ENCODE data around the gene FANCD2. TPM values are rescaled to one million over a fixed set of nuclear protein-coding genes. Genes with fewer than 3 reads are reported as not detected.
"Not testable (repeated sequence)": the region's sequence is repeated elsewhere in the genome, so short reads cannot be mapped to it uniquely, and the experiment has no call there.

The FANCD2 gene
- total RNA-seq, 1 experiment from 2014 or later, result 69.2 TPM

DNA sequence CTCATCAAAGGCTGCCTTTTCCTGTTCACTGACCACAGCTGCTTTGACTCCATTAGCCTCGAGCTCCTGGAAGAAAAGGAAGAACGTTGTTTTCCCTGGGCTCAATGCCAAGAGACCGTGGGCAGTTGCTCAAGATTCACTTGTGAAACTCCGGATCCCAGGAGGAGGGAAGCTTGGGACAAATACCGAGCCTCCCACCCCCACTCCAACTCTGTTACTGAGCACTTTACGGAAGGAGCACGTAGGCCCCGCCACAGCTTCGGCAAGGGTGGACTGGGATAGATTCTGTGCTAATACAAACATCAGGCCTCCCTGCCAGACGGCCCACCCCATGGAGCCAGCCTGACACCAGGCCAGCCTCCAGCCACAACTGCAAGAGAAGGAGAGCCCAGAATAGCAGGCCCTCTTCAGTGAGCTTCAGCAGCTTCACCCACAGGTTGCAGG is 10.8 kb upstream of the FANCD2 start:
- Histone ChIP-seq H3K27me3 (replicated peaks; ENCODE audit: insufficient read depth, low read depth, low read length, poor library complexity) (no peaks in the 10 kb centered on the region), H3K4me1 (ENCODE audit: insufficient read depth, low read length, poor library complexity, severe bottlenecking) (peaks cover 16% of the 10 kb centered on the region), H3K27ac (ENCODE audit: low read depth, low read length, poor library complexity, severe bottlenecking) (peak overlapping the region; percentile 64), H3K9me3 (ENCODE audit: low read depth, low read length, poor library complexity, severe bottlenecking) (no peaks in the 10 kb centered on the region), H3K4me3 (ENCODE audit: low read depth, low read length, poor library complexity, severe bottlenecking) (no peak overlapping the region), H3K36me3 (ENCODE audit: insufficient read depth, low read length, poor library complexity, severe bottlenecking) (no peaks in the 10 kb centered on the region)
- DNase-seq (ENCODE audit: low spot score), result peak; percentile 73
- TF ChIP-seq, protein P1, sequence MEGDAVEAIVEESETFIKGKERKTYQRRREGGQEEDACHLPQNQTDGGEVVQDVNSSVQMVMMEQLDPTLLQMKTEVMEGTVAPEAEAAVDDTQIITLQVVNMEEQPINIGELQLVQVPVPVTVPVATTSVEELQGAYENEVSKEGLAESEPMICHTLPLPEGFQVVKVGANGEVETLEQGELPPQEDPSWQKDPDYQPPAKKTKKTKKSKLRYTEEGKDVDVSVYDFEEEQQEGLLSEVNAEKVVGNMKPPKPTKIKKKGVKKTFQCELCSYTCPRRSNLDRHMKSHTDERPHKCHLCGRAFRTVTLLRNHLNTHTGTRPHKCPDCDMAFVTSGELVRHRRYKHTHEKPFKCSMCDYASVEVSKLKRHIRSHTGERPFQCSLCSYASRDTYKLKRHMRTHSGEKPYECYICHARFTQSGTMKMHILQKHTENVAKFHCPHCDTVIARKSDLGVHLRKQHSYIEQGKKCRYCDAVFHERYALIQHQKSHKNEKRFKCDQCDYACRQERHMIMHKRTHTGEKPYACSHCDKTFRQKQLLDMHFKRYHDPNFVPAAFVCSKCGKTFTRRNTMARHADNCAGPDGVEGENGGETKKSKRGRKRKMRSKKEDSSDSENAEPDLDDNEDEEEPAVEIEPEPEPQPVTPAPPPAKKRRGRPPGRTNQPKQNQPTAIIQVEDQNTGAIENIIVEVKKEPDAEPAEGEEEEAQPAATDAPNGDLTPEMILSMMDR (conservative IDR thresholded peaks at IDR 0.05; ENCODE audit: low read depth, low read length), result no peak
- no peak for TF ChIP-seq EZH2 (IDR thresholded peaks at IDR 0.05; ENCODE audit: borderline replicate concordance, low read depth, low read length, poor library complexity, severe bottlenecking)
- intact Hi-C loops (cut with micrococcal nuclease; ENCODE audit: unreplicated experiment), result no loop called here
- CTCF ChIA-PET, result no interaction called here
- BruUV-seq (replicated peaks), result no TSS peak
- POLR2A ChIA-PET (ENCODE audit: low non-redundant PET), result no interaction called here

DNA sequence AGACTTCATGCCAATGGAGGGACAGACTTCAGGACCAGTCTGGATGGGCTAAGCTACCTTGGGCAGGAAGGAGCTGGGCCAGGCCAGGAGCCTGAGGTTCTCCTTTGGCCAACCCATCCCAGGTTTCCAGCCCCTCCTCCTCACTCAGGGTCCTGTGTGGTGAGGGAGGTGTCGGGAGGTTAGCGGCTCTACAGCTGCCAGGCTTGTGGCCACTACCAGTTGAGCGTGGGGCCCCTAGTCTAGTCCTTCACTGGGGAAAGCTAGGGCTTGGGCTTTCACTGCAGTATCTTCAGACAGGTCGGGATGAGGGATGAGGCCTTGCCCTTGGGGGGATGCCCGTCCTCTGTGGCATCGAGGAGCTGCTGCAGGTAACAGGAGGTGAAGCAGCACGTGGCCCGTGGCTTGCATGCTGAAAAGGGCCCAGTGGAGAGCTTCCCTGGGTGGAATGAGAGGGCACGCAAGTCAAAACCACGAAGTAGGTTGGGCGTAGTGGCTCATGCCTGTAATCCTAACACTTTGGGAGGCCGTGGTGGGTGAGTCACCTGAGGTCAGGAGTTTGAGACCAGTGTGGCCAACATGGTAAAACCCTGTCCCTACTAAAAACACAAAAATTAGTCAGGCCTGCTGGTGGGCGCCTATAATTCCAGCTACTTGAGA is 8.5 kb upstream of the FANCD2 start:
- ChIA-PET CTCF (no interaction called here), POLR2A (ENCODE audit: low non-redundant PET) (interaction anchor here (0.7 kb wide), 1 partner anchor 620 kb away, joined by 3 read pairs; the partner anchor contains the start of gene SETD5)
- Histone ChIP-seq H3K27ac (ENCODE audit: low read depth, low read length, poor library complexity, severe bottlenecking) (no peak overlapping the region), H3K4me1 (ENCODE audit: insufficient read depth, low read length, poor library complexity, severe bottlenecking) (peaks cover 12% of the 10 kb centered on the region), H3K4me3 (ENCODE audit: low read depth, low read length, poor library complexity, severe bottlenecking) (no peak overlapping the region), H3K27me3 (replicated peaks; ENCODE audit: insufficient read depth, low read depth, low read length, poor library complexity) (no peaks in the 10 kb centered on the region), H3K36me3 (ENCODE audit: insufficient read depth, low read length, poor library complexity, severe bottlenecking) (no peaks in the 10 kb centered on the region), H3K9me3 (ENCODE audit: low read depth, low read length, poor library complexity, severe bottlenecking) (no peaks in the 10 kb centered on the region)
- DNase-seq (ENCODE audit: low spot score), result no peak
- TF ChIP-seq EZH2 (IDR thresholded peaks at IDR 0.05; ENCODE audit: borderline replicate concordance, low read depth, low read length, poor library complexity, severe bottlenecking), result no peak
- TF ChIP-seq, protein P1 (conservative IDR thresholded peaks at IDR 0.05; ENCODE audit: low read depth, low read length), result no peak
- intact Hi-C loops (cut with micrococcal nuclease; ENCODE audit: unreplicated experiment), result no loop called here
- BruUV-seq (replicated peaks), result no TSS peak

DNA sequence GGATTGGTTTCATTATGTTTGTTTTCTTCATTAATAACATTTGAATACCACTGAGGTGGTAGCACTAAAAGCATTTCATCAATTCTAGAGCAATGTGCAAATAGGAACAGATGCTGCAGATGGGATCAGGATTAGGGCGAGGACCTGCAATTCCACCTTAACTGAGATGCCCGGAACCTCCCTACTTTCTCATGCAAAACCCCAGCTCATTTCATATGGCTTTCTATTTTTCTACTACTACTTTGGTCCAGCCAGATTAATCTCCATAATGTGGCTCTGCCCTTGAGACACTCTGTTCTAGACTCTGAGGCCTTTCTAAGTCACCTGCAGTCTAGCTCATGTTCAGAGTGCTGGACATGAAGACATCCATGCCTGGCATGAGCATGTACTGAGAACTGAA is 7.4 kb upstream of the FANCD2 start:
- intact Hi-C loops (cut with micrococcal nuclease; ENCODE audit: unreplicated experiment); H3K27me3 ChIP-seq (replicated peaks; ENCODE audit: insufficient read depth, low read depth, low read length, poor library complexity); POLR2A ChIA-PET (ENCODE audit: low non-redundant PET); DNase-seq (ENCODE audit: low spot score); H3K36me3 ChIP-seq (ENCODE audit: insufficient read depth, low read length, poor library complexity, severe bottlenecking); CTCF ChIA-PET; BruUV-seq (replicated peaks); H3K4me3 ChIP-seq (ENCODE audit: low read depth, low read length, poor library complexity, severe bottlenecking); H3K9me3 ChIP-seq (ENCODE audit: low read depth, low read length, poor library complexity, severe bottlenecking); H3K27ac ChIP-seq (ENCODE audit: low read depth, low read length, poor library complexity, severe bottlenecking): not testable (repeated sequence)
- H3K4me1 ChIP-seq (ENCODE audit: insufficient read depth, low read length, poor library complexity, severe bottlenecking), result peaks cover 12% of the 10 kb centered on the region

DNA sequence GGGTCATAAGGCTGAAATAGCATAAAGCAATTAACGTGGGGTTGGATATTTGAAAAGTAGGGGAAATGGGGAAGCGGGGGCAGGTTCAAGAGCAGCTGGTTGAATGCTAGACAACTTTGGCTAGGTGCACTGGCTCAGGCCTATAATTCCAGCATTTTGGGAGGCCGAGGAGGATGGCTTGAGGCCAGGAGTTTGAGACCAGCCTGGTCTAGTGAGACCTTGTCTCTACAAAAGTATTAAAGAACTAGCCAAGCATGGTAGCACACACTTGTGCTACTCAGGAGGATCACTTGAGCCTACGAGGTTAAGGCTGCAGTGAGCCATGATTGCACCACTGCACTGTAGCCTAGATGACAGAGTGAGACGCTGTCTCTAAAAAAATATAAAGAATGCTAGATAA is 6.9 kb upstream of the FANCD2 start:
- no TSS peak for BruUV-seq (replicated peaks)
- CTCF ChIA-PET, result no interaction called here

More for the DNA sequence above, 6.9 kb upstream of the FANCD2 start:
- TF ChIP-seq, protein P1 (conservative IDR thresholded peaks at IDR 0.05; ENCODE audit: low read depth, low read length), result no peak
- no peak for TF ChIP-seq EZH2 (IDR thresholded peaks at IDR 0.05; ENCODE audit: borderline replicate concordance, low read depth, low read length, poor library complexity, severe bottlenecking)
- Histone ChIP-seq H3K4me3 (ENCODE audit: low read depth, low read length, poor library complexity, severe bottlenecking) (no peak overlapping the region), H3K27ac (ENCODE audit: low read depth, low read length, poor library complexity, severe bottlenecking) (no peak overlapping the region), H3K27me3 (replicated peaks; ENCODE audit: insufficient read depth, low read depth, low read length, poor library complexity) (no peaks in the 10 kb centered on the region), H3K9me3 (ENCODE audit: low read depth, low read length, poor library complexity, severe bottlenecking) (no peaks in the 10 kb centered on the region), H3K36me3 (ENCODE audit: insufficient read depth, low read length, poor library complexity, severe bottlenecking) (no peaks in the 10 kb centered on the region), H3K4me1 (ENCODE audit: insufficient read depth, low read length, poor library complexity, severe bottlenecking) (peaks cover 12% of the 10 kb centered on the region)
- intact Hi-C loops (cut with micrococcal nuclease; ENCODE audit: unreplicated experiment), result no loop called here
- no peak for DNase-seq (ENCODE audit: low spot score)
- POLR2A ChIA-PET (ENCODE audit: low non-redundant PET), result no interaction called here
